HG02973 (cell line): Measurements from ENCODE around the gene SLC12A4.
"Not testable (repeated sequence)": the region's sequence is repeated elsewhere in the genome, so short reads cannot be mapped to it uniquely, and the experiment has no call there.

ENCODE experiments used
- ATAC-seq: cut with Tn5 transposase; IDR thresholded peaks from one replicate; pipeline ENCODE4 v1.9.1; 2021; ENCODE audit warnings: moderate library complexity; ENCODE audit not compliant: unreplicated experiment

SLC12A4 gene

DNA sequence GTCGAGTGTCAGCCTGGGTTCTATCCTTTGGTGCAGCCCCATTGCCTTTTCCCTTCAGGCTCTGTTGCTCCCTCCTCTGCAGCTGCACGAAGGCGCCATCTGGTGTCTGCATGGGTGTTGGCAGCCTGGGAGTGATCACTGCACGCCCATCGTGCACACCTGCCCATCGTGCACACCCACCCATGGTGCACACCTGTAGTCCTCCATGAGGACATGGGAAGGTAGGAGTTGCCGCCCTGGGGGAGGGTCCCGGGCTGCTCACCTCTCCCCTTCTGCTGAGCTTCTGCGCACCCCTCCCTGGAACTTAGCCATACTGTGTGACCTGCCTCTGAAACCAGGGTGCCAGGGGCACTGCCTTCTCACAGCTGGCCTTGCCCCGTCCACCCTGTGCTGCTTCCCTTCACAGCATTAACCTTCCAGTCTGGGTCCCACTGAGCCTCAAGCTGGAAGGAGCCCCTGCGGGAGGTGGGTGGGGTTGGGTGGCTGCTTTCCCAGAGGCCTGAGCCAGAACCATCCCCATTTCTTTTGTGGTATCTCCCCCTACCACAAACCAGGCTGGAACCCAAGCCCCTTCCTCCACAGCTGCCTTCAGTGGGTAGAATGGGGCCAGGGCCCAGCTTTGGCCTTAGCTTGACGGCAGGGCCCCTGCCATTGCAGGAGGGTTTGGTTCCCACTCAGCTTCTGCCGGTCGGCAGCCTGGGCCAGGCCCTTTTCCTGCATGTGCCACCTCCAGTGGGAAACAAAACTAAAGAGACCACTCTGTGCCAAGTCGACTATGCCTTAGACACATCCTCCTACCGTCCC lies 39.7 kb downstream of the SLC12A4 start:
- ATAC-seq: no peak

- ATAC-seq: no peak
These were observed 40.3 kb downstream of the SLC12A4 start for GRCh38 chr16:67928147-67928546.

GRCh38 chr16:67927131-67927941 lies 41.1 kb downstream of the SLC12A4 start:
- ATAC-seq: no peak

DNA sequence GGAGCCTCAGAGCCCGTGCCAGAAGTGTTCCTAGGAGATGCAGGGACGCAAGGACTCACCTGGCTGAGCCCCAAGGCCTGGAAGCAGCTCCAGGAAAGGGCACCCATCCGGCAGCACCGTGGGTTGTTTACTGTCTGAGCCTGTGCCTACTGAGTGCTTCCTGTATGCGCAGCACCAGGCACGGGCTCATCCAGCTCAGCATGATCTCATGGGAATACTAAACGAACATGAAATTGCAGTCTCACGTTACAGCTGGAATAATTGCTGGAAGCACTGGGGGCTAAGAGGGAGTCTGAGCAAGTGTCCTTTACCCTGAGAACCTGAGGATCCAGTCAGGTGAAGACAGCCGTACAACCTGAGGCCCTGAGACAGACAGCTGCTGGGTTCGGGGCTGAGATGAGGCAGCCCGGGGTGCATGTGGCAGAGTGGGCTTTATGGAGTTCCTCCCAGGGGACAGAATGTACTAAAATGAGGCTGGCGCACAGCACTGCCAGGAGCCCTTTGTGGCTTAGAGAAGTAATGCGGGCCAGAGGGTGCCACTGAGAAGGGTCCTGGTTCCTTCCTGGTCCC lies 42.2 kb downstream of the SLC12A4 start:
- no peak for ATAC-seq

DNA sequence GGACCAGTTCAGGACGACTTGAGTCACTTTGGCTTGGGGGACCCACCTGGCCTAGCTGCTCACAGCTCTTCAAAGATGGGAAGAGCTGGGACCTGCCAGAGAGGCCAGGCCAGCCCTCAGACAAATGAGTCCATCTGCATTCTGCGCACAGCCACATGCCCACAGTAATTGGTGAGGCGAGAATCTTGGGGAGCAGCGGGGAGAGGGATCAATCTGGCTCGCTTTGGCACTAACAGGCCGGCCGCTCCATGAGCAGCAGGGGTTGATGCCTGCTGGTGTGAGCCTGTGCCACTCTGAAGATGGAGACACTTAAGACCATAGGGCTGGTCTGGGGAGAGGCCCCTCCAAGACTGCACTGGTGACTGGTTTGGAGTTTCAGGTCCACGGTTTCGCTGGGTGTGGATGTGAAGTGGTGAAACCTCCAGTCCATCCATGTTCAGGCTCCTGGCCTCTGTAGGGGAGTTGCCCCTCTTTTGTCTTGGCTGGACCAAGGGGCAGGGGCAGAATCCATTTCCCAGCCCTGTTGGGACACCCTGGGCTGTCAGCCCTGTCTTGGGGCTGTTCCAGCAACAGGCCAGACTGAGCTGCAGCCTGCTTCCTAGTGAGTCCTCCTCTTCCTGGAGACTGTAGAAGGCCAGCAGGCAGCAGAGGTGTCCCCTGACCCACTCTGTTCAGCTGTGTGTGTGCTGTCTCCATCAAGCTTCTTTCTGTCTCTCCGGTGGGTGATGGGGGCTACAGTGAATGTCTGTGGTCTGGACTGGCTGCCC lies 44.1 kb downstream of the SLC12A4 start:
- no peak for ATAC-seq

DNA sequence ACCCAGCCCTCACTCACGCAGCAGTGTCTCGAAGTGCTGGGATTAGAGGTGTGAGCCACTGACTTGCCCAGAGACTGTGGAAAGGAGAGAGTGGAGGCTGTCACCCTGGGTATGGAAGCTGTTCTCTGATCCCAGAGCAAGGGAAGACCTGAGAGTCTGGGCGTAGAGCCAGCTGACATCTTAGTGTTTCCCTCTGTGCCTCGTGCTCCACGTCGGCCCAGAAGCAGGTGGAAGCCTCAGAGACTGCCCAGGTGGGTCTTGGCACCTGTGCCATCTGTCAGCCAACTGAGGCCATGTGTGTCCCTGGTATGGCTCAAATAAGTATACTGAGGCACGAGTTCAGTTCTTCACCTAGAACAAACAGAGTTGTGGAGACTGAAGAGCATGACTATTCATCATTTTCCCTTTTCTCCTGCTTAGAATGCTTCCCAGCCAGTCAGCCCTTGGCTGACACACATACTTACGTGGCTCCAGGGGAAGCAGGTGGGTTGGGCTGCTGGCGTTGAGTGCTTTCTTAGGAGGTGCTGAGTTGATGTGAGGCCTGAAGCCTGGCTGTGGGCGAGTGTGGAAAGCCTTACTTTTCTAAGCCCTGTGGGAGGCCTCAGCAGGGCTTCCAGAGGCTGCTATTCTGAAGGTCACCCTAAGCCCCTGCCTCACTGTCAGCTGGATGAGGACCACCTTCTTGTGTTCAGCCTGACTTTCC lies 44.9 kb downstream of the SLC12A4 start:
- no peak for ATAC-seq

GRCh38 chr16:67922740-67923139 lies 45.7 kb downstream of the SLC12A4 start:
- ATAC-seq: no peak

- no peak for ATAC-seq
These were observed 46.2 kb downstream of the SLC12A4 start for GRCh38 chr16:67922221-67922620.

DNA sequence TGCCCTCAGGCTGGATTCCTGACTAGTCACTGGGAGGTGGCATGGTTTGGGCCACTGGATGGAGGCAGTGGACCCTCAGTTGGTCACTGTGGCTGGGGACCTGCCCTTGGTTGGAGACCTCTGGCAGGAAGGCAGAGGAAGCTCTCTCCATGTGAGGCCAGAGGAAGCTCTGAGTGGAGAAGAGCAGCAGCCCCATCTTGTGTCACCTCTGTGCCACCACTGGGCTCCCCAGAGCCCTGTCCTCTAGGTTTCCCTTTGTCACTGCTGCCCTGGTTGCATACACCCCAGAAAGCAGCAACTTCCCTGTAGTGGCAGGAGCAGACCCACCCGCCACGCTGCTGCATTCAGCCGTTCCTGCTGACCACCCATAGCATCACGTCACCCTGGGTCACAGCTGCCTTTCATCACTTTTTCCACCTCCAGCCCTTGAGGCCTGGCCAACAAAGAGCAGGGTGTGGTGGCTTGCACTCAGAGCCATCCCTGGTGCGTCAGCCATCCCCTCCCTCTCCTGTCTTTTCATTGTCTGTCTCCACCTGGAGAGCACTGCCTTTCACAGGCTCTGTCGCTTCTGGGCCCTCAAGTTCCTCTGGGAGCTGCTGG lies 48.7 kb downstream of the SLC12A4 start:
- ATAC-seq: no peak

DNA sequence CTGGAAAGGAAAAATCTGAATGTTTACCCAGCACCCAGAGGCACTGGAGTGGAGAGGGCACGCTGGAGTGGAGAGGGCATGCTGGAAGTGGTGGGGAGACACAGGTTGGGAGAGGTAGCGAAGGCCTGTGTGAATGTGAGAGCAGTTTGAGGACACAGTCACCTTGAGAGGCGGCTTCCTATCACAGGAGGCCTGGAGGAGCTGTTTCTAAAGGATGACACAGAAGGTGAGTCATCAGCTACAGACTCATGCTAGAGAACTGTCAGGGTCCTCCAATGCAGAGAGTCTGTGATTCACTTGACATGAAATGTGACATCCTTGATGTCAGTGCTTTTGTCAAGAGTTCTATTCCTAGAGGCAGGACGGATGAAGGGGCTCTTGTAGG lies 50.6 kb downstream of the SLC12A4 start:
- ATAC-seq: no peak

DNA sequence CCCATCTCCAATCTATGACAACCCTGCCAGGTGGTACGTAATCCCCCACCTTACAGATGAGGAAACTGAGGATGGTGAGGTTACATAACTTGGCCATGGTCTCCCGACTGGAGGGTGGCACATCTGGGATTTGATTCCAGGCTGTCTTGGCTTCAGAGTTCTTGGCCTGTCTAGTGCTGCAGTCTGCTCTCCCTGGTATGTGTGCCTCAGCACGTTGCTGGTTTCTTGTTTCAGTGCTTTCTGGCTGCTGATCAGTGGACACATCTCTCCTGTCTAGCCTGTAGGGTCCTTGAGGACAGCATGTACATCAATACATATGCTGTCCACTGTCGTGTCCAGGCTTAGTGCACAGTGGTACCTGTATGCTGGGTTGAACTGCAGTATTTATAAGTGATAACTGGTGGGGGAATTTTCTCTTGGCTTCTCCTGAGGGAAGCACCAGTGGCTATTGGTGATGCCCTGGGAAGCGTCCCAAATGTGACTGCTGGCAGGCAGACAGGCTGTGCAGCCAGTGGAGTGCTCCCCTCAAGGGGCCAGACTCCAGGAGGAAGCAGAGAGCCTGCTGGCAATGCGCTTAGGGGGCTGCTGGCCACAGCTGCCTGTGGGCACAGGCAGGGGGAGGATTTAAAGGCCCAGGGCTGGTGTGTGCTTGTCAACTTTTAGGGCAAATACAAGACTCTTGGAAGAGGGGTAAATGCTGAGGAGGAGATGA lies 51.1 kb downstream of the SLC12A4 start:
- ATAC-seq: no peak

DNA sequence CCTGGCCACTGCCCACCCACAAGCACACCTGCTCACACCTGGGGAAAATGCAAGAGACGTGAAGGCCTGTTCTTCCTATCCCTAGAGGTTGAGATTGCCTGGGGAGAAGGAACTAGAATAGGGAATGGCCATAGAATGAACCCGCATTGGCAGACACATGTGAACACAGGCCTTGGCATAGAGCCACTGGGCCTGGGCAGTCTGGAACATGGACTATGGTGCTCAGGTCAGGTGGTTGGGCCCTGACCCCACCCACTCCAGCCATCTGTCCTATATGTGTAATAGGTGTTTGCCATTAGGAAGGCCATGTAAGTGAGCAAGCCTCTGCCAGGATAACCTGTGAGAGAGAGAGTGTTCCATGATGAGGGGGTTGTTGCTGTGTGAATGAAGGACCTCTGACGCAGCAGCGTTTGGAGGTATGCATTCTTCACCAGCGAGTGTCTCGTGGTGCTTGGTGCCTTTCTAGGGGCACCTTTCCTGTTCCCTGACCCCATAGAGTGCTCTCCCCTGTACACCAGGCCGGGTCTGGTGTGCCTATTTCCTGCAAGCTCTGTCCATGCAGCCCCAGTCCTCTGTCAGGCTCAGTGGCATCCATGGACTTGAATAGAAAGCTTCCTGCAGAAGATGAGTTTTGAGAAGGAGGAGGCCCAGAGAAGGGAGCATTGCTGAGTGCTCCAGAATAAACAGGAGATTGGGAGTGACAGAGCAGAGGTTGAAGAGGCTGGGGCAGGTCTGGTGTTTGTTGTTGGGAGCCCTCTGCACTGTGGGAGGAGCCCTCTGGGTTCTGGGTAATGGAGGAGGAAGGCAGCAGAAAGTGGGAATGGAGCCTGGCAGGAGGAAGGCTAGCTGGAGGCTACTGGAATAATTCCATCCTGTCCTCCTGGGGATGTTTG lies 52.4 kb downstream of the SLC12A4 start:
- ATAC-seq: no peak

- not testable (repeated sequence) for ATAC-seq
These were observed 53.0 kb downstream of the SLC12A4 start for GRCh38 chr16:67915496-67915769.

DNA sequence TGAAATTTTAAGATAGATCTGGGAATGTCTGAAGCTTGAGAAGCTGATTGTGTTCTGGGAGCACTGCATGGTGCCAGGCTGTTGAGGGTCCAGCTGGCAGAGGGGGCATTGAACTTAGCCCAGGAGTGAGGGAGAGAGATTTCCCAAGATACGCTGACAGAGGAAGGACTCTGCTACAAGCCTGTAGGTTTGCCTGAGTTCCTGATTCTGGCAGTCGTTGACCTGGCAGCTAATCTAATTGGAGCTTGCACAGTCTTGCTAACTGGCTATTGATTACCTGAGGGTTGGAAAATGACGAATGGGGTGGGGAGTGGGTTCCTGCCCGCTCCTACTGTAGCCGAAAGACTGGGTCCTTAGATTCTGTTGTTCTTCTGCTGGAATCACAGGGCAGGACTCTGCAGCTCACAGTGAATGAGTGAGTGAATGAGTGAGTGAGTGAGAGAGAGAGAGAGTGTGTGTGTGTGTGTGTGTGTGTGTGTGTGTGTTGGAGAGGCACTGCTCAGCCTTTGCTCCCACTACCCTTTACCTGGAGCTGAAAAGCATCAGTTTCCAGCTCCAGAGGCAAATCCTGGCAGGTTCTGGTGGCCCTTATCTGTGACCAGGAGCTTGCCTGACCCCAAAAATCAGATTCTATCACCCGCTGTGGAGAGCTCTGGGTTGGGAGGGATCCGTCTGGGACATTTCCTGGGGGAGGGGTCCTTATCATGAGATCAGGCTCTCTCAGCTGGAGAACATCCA lies 53.5 kb downstream of the SLC12A4 start:
- no peak for ATAC-seq

DNA sequence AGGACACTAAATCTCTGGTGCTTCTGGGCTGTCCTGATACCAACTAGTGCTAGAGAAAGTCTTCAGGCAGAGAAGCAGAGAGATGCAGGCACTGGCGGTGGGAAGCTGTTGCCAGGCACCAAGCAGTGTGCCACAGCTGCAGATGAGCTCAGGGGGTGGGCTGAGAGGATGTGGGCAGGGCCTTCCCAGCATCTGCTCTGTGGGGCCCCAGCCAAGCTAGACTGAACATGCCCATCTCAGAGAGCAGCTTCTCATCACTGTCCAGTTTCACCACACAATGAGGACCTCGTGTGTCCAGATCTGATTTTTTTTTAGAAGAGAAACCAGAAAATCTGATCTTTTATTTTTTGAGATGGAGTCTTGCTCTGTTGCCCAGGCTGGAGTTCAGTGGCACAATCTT lies 58.3 kb downstream of the SLC12A4 start:
- no peak for ATAC-seq

- ATAC-seq: no peak
These were observed 59.2 kb downstream of the SLC12A4 start for GRCh38 chr16:67909056-67909742.

GRCh38 chr16:67907397-67908180 lies 60.8 kb downstream of the SLC12A4 start:
- ATAC-seq: no peak
